Trophoblast cell (in vitro differentiated cells and primary cell): ENCODE data around the gene MTURN.

Source experiments
- DNase-seq, 2 donors: peaks; one replicate each; pipeline ENCODE4 v3.0.0-alpha.2; 2016
- H2AFZ ChIP-seq: 2 replicates; pipeline ENCODE4 v1.6.1; 2013; ENCODE audit warnings: low read length, moderate library complexity, mild to moderate bottlenecking; ENCODE audit not compliant: insufficient read depth, poor library complexity
- H2AK5ac ChIP-seq: 2 replicates; pipeline ENCODE4 v1.6.1; 2013; ENCODE audit warnings: mild to moderate bottlenecking, low read length
- H2BK120ac ChIP-seq: 2 replicates; pipeline ENCODE4 v1.6.1; 2013; ENCODE audit warnings: low read length, mild to moderate bottlenecking, moderate library complexity; ENCODE audit not compliant: insufficient read depth, poor library complexity
- H2BK12ac ChIP-seq: 2 replicates; pipeline ENCODE4 v1.6.1; 2013; ENCODE audit warnings: mild to moderate bottlenecking, low read length, moderate library complexity
- H2BK5ac ChIP-seq: 2 replicates; pipeline ENCODE4 v1.6.1; 2013; ENCODE audit warnings: low read length, low read depth, moderate library complexity, mild to moderate bottlenecking; ENCODE audit not compliant: poor library complexity
- H3K14ac ChIP-seq: 2 replicates; pipeline ENCODE4 v1.6.1; 2013; ENCODE audit warnings: mild to moderate bottlenecking, low read length
- H3K18ac ChIP-seq: 2 replicates; pipeline ENCODE4 v1.6.1; 2013; ENCODE audit warnings: mild to moderate bottlenecking, low read length
- H3K23ac ChIP-seq: 2 replicates; pipeline ENCODE4 v1.6.1; 2013; ENCODE audit warnings: low read length
- H3K27ac ChIP-seq: 2 replicates; pipeline ENCODE4 v1.5.1; 2013; ENCODE audit warnings: low read depth, mild to moderate bottlenecking, inconsistent platforms, low read length, moderate library complexity
- H3K27me3 ChIP-seq: 2 replicates; pipeline ENCODE4 v1.6.1; 2013; ENCODE audit warnings: inconsistent platforms, mild to moderate bottlenecking, low read length, moderate library complexity; ENCODE audit not compliant: insufficient read depth
- H3K36me3 ChIP-seq, 2 experiments: 1 replicate in 1 of 2; 2 replicates in 1 of 2; pipeline ENCODE4 v1.6.1; 2013; ENCODE audit warnings: low read length in 2 of 2, mild to moderate bottlenecking in 2 of 2, moderate library complexity in 1 of 2; ENCODE audit not compliant: insufficient read depth in 2 of 2, control insufficient read depth in 1 of 2
- H3K4ac ChIP-seq: 2 replicates; pipeline ENCODE4 v1.6.1; 2013; ENCODE audit warnings: low read depth, mild to moderate bottlenecking, low read length, moderate library complexity
- H3K4me1 ChIP-seq, 2 experiments: 1 replicate in 1 of 2; 2 replicates in 1 of 2; pipeline ENCODE4 v1.6.1; 2013; ENCODE audit warnings: low read length in 2 of 2, mild to moderate bottlenecking in 2 of 2, moderate library complexity in 1 of 2; ENCODE audit not compliant: insufficient read depth in 2 of 2, control insufficient read depth in 1 of 2
- H3K4me2 ChIP-seq: 2 replicates; pipeline ENCODE4 v1.6.1; 2013; ENCODE audit warnings: inconsistent platforms, mild to moderate bottlenecking, low read length, moderate library complexity
- H3K4me3 ChIP-seq: 2 replicates; pipeline ENCODE4 v1.5.1; 2013; ENCODE audit warnings: mild to moderate bottlenecking, low read depth, low read length, inconsistent platforms
- H3K79me1 ChIP-seq: one replicate; pipeline ENCODE4 v1.6.1; 2013; ENCODE audit warnings: low read length
- H3K79me2 ChIP-seq: 2 replicates; pipeline ENCODE4 v1.6.1; 2013; ENCODE audit warnings: low read length, mild to moderate bottlenecking; ENCODE audit not compliant: control insufficient read depth, insufficient read depth, poor library complexity
- H3K9ac ChIP-seq: 2 replicates; pipeline ENCODE4 v1.6.1; 2013; ENCODE audit warnings: mild to moderate bottlenecking, low read length
- H3K9me3 ChIP-seq: 2 replicates; pipeline ENCODE4 v1.6.1; 2013; ENCODE audit warnings: low read depth, mild to moderate bottlenecking, control low read depth, inconsistent platforms, low read length; ENCODE audit not compliant: insufficient read depth
- H4K12ac ChIP-seq: 2 replicates; pipeline ENCODE4 v1.6.1; 2013; ENCODE audit warnings: low read depth, mild to moderate bottlenecking, low read length, moderate library complexity
- H4K8ac ChIP-seq: 2 replicates; pipeline ENCODE4 v1.6.1; 2013; ENCODE audit warnings: low read depth, mild to moderate bottlenecking, low read length, moderate library complexity
- H4K91ac ChIP-seq: one replicate; pipeline ENCODE4 v1.6.1; 2013; ENCODE audit warnings: low read depth, mild to moderate bottlenecking, low read length, moderate library complexity
- WGBS: extraction: QIAGEN DNeasy Blood & Tissue Kit; methylation state at CpG from one replicate; pipeline ENCODE4 v1.1.7; 2013; ENCODE audit warnings: missing lambda C conversion rate; ENCODE audit not compliant: insufficient read length, insufficient coverage; ENCODE audit errors: extremely low coverage; 5-methylcytosine and 5-hydroxymethylcytosine counted together

The MTURN gene

GRCh38 chr7:30146127-30146612 lies 11.4 kb downstream of the MTURN start:
- Histone ChIP-seq H3K4me1 (peaks cover 2 to 5% of the 10 kb centered on the region in 2 experiments), H4K8ac (no peak overlapping the region), H3K79me1 (no peaks in the 10 kb centered on the region), H4K91ac (no peak overlapping the region), H2BK120ac (no peak overlapping the region), H3K27ac (no peak overlapping the region), H3K14ac (no peak overlapping the region), H3K23ac (no peak overlapping the region), H2BK12ac (no peak overlapping the region), H3K79me2 (no peaks in the 10 kb centered on the region), H4K12ac (no peak overlapping the region), H2BK5ac (no peak overlapping the region), H3K4me2 (no peak overlapping the region), H2AK5ac (no peak overlapping the region), H3K9me3 (no peaks in the 10 kb centered on the region), H3K18ac (no peak overlapping the region), H3K9ac (peak overlapping the region; percentile 28), H2AFZ (no peak overlapping the region), H3K4ac (no peak overlapping the region), H3K36me3 (no peaks in the 10 kb centered on the region), H3K4me3 (no peak overlapping the region), H3K27me3 (no peaks in the 10 kb centered on the region)
- DNase-seq = no peak
- no CpG with 5 or more reads among the region's 13 CpGs for whole genome bisulfite sequencing

GRCh38 chr7:30147223-30147622 lies 12.4 kb downstream of the MTURN start:
- no peak overlapping the region for H3K4ac ChIP-seq
- no peak overlapping the region for H2BK5ac ChIP-seq
- WGBS = no CpG with 5 or more reads among the region's 4 CpGs
- H2AK5ac ChIP-seq = no peak overlapping the region
- H4K91ac ChIP-seq = no peak overlapping the region
- H3K27ac ChIP-seq = no peak overlapping the region
- H2AFZ ChIP-seq = no peak overlapping the region
- H3K27me3 ChIP-seq = no peaks in the 10 kb centered on the region
- H3K23ac ChIP-seq = no peak overlapping the region
- no peaks in the 10 kb centered on the region for H3K36me3 ChIP-seq
- no peaks in the 10 kb centered on the region for H3K9me3 ChIP-seq
- H3K4me3 ChIP-seq = no peak overlapping the region
- no peak overlapping the region for H3K18ac ChIP-seq
- peaks cover 2 to 5% of the 10 kb centered on the region in 2 experiments for H3K4me1 ChIP-seq
- H3K79me1 ChIP-seq = no peaks in the 10 kb centered on the region
- no peak overlapping the region for H2BK12ac ChIP-seq
- no peak overlapping the region for H3K4me2 ChIP-seq
- no peak for DNase-seq
- no peak overlapping the region for H3K14ac ChIP-seq
- H3K79me2 ChIP-seq = no peaks in the 10 kb centered on the region
- no peak overlapping the region for H2BK120ac ChIP-seq
- no peak overlapping the region for H4K8ac ChIP-seq
- no peak overlapping the region for H3K9ac ChIP-seq
- no peak overlapping the region for H4K12ac ChIP-seq

GRCh38 chr7:30147785-30148184 lies 13.0 kb downstream of the MTURN start:
- Histone ChIP-seq H4K8ac (no peak overlapping the region), H3K79me2 (no peaks in the 10 kb centered on the region), H3K79me1 (no peaks in the 10 kb centered on the region), H3K18ac (no peak overlapping the region), H3K4me2 (no peak overlapping the region), H2BK120ac (no peak overlapping the region), H3K27ac (no peak overlapping the region), H2AK5ac (no peak overlapping the region), H3K9me3 (no peaks in the 10 kb centered on the region), H3K27me3 (no peaks in the 10 kb centered on the region), H2BK12ac (no peak overlapping the region), H3K4me3 (no peak overlapping the region), H4K12ac (no peak overlapping the region), H3K14ac (no peak overlapping the region), H4K91ac (no peak overlapping the region), H3K4ac (no peak overlapping the region), H3K23ac (no peak overlapping the region), H2BK5ac (no peak overlapping the region), H3K4me1 (peaks cover 0 to 2% of the 10 kb centered on the region in 2 experiments), H3K36me3 (no peaks in the 10 kb centered on the region), H3K9ac (no peak overlapping the region), H2AFZ (no peak overlapping the region)
- DNase-seq = no peak
- no CpG with 5 or more reads among the region's 2 CpGs for WGBS

- DNase-seq = no peak
- Histone ChIP-seq H3K14ac (no peak overlapping the region), H3K4me3 (no peak overlapping the region), H2BK120ac (no peak overlapping the region), H3K79me2 (no peaks in the 10 kb centered on the region), H3K79me1 (no peaks in the 10 kb centered on the region), H3K4ac (no peak overlapping the region), H3K27ac (no peak overlapping the region), H3K27me3 (no peaks in the 10 kb centered on the region), H3K4me2 (no peak overlapping the region), H3K36me3 (no peaks in the 10 kb centered on the region), H4K12ac (no peak overlapping the region), H3K23ac (no peak overlapping the region), H2BK12ac (no peak overlapping the region), H3K4me1 (no peaks in the 10 kb centered on the region), H2AFZ (no peak overlapping the region), H3K18ac (no peak overlapping the region), H2BK5ac (no peak overlapping the region), H3K9ac (no peak overlapping the region), H4K91ac (no peak overlapping the region), H4K8ac (no peak overlapping the region), H2AK5ac (no peak overlapping the region), H3K9me3 (no peaks in the 10 kb centered on the region)
- no CpG with 5 or more reads among the region's 5 CpGs for whole genome bisulfite sequencing
These were observed 13.6 kb downstream of the MTURN start for GRCh38 chr7:30148426-30148825.
